ENCODE measurements around the gene PRDM8. TPM values are rescaled to one million over a fixed set of nuclear protein-coding genes. Genes with fewer than 3 reads are reported as not detected.

PRDM8 gene
- total and polyA plus RNA-seq, 4 donors = 8.8 to 49.6 (median 27.2) TPM

DNA sequence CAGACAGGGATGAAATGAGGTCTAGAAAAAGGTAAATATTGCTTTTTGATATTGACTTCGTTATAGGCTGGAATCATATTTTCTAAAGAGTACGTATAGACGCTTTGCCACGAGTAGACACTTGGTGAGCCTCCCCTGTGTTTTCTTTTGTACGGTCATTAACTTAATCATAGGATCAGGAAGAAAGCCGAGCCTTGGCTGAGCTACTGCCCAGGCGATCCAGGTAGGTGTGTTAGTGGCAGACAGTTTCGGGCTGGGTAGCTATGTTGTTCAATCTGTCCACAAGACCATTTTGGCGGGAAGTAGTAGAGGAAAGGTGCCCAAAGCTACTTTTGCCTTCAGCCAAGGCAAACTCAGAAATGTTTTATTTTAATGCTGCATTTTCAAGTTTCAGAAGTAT, 8.8 kb downstream of the PRDM8 start:
- WGBS (ENCODE audit: insufficient coverage) = 83% methylated on average over 7 of the region's 9 CpGs
- H3K4me1 ChIP-seq (ENCODE audit: control insufficient read depth, insufficient read depth, low read length) = peaks cover 28% of the 10 kb centered on the region
- peaks cover 28% of the 10 kb centered on the region for H3K36me3 ChIP-seq (ENCODE audit: control insufficient read depth, insufficient read depth, low read length)
- H3K27me3 ChIP-seq (ENCODE audit: control insufficient read depth, insufficient read depth, low read length) = peaks cover 49% of the 10 kb centered on the region
- no peak for DNase-seq (ENCODE audit: low read depth in 4 of 6, low spot score in 6 of 6)
- H3K9me3 ChIP-seq (ENCODE audit: control insufficient read depth, insufficient read depth, low read length) = no peaks in the 10 kb centered on the region
- no peak overlapping the region for H3K27ac ChIP-seq (ENCODE audit: low read depth, low read length)
- no peak overlapping the region for H3K4me3 ChIP-seq (ENCODE audit: low read depth, low read length)

DNA sequence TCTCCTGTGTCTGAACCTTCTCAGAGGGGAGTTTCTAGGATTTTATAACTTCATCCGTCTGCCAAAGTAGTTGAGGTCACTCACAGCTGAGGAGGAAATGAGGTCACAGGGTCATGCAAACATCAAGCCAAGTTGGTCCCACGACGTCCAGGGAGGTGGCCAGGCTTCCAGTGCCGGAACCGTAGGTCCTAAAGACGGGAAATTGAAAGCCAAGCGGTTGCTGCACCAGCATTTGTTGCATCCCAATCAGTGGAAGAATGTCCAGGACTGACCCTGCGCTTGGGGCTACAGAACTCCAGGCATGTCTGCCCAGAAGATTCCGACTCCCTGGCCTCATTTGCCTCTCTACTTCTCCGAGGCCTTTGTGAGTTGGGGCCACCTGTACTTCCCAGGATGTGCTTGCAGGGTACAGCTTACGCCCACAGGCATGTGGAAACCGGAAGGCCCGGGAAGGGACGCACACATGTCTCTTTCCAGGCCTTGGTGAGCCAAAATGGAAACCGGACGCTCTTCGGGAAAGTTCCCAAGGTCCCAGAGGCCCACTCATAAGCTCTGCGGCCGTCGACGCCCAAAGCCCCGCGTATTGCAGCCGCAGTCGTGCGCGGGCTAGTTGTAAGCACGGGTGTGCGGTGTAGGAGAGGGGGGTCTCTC, 9.3 kb downstream of the PRDM8 start:
- peaks cover 24% of the 10 kb centered on the region for H3K36me3 ChIP-seq (ENCODE audit: control insufficient read depth, insufficient read depth, low read length)
- peak in 2 of 6 donors; percentile 17 to 30 for DNase-seq (ENCODE audit: low read depth in 4 of 6, low spot score in 6 of 6)
- peaks cover 47% of the 10 kb centered on the region for H3K27me3 ChIP-seq (ENCODE audit: control insufficient read depth, insufficient read depth, low read length)
- WGBS (ENCODE audit: insufficient coverage) = 40% methylated on average over 29 of the region's 29 CpGs
- no peaks in the 10 kb centered on the region for H3K9me3 ChIP-seq (ENCODE audit: control insufficient read depth, insufficient read depth, low read length)
- peaks cover 23% of the 10 kb centered on the region for H3K4me1 ChIP-seq (ENCODE audit: control insufficient read depth, insufficient read depth, low read length)
- no peak overlapping the region for H3K4me3 ChIP-seq (ENCODE audit: low read depth, low read length)
- H3K27ac ChIP-seq (ENCODE audit: low read depth, low read length) = no peak overlapping the region

DNA sequence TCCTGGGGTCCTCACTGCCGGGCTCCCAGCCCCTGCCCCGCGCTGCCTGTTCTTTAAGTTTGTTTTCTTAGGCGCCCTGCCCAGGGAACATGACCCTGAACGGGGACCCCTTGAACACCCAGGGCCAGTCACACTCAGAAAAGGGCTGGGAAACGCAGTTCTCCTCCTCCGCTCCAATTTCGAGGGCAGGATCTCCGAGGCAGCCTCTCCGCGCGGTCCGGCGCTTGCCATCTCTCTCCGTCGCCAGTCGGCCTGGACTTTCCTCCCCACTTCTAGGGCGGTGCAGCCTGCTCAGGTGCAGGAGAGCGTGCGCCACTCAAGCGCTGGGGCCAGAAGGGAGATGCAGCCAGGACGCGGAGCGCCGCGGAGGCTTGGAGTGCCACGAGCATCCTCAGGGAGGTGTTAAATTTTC, 9.9 kb downstream of the PRDM8 start:
- Histone ChIP-seq H3K9me3 (ENCODE audit: control insufficient read depth, insufficient read depth, low read length) (no peaks in the 10 kb centered on the region), H3K4me3 (ENCODE audit: low read depth, low read length) (no peak overlapping the region), H3K27ac (ENCODE audit: low read depth, low read length) (no peak overlapping the region), H3K4me1 (ENCODE audit: control insufficient read depth, insufficient read depth, low read length) (peaks cover 18% of the 10 kb centered on the region), H3K36me3 (ENCODE audit: control insufficient read depth, insufficient read depth, low read length) (peaks cover 19% of the 10 kb centered on the region), H3K27me3 (ENCODE audit: control insufficient read depth, insufficient read depth, low read length) (peaks cover 42% of the 10 kb centered on the region)
- 34% methylated on average over 24 of the region's 27 CpGs for WGBS (ENCODE audit: insufficient coverage)
- DNase-seq (ENCODE audit: low read depth in 4 of 6, low spot score in 6 of 6) = peak in 2 of 6 donors; percentile 16 to 40

DNA sequence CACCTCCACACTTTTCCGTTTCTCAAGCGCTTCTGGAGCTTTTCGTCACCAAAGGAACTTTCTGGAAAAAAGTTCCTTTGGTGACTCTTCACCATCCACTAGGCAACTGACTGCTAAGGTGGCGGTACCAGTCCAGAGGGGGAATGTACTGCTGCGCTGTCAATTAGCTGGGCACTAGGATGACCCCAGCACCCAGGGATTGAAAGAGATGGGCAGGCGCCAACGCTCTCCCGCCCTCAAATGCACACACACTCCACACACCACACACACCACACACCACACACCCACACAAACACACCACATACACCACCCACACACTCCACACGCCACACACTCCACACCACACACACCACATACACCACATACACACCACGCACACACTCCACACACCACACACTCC, 10.4 kb downstream of the PRDM8 start:
- peaks cover 39% of the 10 kb centered on the region for H3K27me3 ChIP-seq (ENCODE audit: control insufficient read depth, insufficient read depth, low read length)
- WGBS (ENCODE audit: insufficient coverage) = 76% methylated on average over 6 of the region's 10 CpGs
- no peak overlapping the region for H3K4me3 ChIP-seq (ENCODE audit: low read depth, low read length)

DNA sequence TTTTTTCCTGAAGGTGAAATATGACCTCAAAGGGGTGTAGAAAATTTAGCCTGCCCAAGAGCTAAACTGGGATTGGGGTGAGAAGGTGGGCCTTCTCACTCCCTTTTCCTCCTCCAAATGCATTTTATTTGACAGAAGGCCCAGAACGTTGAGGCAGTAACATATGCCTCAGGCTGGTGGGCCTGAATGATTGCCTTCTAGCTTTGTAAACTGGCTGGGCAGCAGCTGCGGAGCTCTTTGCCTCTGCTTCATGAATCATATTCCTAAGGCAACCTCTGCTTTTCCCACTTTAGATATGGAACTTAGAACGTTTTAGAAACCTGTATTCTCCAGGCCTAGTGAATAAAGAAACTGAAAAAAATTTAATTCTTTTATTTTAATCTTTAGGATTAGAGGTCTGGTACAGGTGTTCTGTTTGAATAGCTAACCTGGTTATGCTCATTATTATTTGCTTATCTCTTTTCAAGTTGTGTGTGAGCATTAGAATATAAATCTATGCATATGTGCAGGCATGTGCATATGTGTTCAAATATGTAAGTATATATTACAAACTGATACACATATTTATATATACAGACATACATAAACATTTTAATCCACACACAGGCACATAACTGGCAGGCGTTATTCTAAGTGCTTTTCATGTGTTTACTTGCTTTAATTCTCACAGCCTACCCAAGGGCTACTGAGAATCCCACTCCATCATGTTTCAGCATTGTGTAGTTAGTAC, 11.5 kb downstream of the PRDM8 start:
- WGBS (ENCODE audit: insufficient coverage) = 56% methylated on average over 2 of the region's 4 CpGs
- H3K4me3 ChIP-seq (ENCODE audit: low read depth, low read length) = no peak overlapping the region
- peaks cover 33% of the 10 kb centered on the region for H3K27me3 ChIP-seq (ENCODE audit: control insufficient read depth, insufficient read depth, low read length)
- peaks cover 10% of the 10 kb centered on the region for H3K4me1 ChIP-seq (ENCODE audit: control insufficient read depth, insufficient read depth, low read length)
- no peak overlapping the region for H3K27ac ChIP-seq (ENCODE audit: low read depth, low read length)
- DNase-seq (ENCODE audit: low read depth in 4 of 6, low spot score in 6 of 6) = peak in 1 of 6 donors; percentile 45
- H3K9me3 ChIP-seq (ENCODE audit: control insufficient read depth, insufficient read depth, low read length) = no peaks in the 10 kb centered on the region
- H3K36me3 ChIP-seq (ENCODE audit: control insufficient read depth, insufficient read depth, low read length) = peaks cover 12% of the 10 kb centered on the region

More for the DNA sequence above, 10.4 kb downstream of the PRDM8 start:
- Histone ChIP-seq H3K4me1 (ENCODE audit: control insufficient read depth, insufficient read depth, low read length) (peaks cover 15% of the 10 kb centered on the region), H3K27ac (ENCODE audit: low read depth, low read length) (no peak overlapping the region), H3K9me3 (ENCODE audit: control insufficient read depth, insufficient read depth, low read length) (no peaks in the 10 kb centered on the region), H3K36me3 (ENCODE audit: control insufficient read depth, insufficient read depth, low read length) (peaks cover 16% of the 10 kb centered on the region)
- no peak for DNase-seq (ENCODE audit: low read depth in 4 of 6, low spot score in 6 of 6)

- H3K4me1 ChIP-seq (ENCODE audit: control insufficient read depth, insufficient read depth, low read length) = peaks cover 10% of the 10 kb centered on the region
- no peaks in the 10 kb centered on the region for H3K9me3 ChIP-seq (ENCODE audit: control insufficient read depth, insufficient read depth, low read length)
- peaks cover 12% of the 10 kb centered on the region for H3K36me3 ChIP-seq (ENCODE audit: control insufficient read depth, insufficient read depth, low read length)
- no peak overlapping the region for H3K27ac ChIP-seq (ENCODE audit: low read depth, low read length)
- H3K4me3 ChIP-seq (ENCODE audit: low read depth, low read length) = no peak overlapping the region
- no CpG with 5 or more reads among the region's 2 CpGs for WGBS (ENCODE audit: insufficient coverage)
- no peak for DNase-seq (ENCODE audit: low read depth in 4 of 6, low spot score in 6 of 6)
- peaks cover 33% of the 10 kb centered on the region for H3K27me3 ChIP-seq (ENCODE audit: control insufficient read depth, insufficient read depth, low read length)
Measured at GRCh38 chr4:80209340-80209701, 12.0 kb downstream of the PRDM8 start.

DNA sequence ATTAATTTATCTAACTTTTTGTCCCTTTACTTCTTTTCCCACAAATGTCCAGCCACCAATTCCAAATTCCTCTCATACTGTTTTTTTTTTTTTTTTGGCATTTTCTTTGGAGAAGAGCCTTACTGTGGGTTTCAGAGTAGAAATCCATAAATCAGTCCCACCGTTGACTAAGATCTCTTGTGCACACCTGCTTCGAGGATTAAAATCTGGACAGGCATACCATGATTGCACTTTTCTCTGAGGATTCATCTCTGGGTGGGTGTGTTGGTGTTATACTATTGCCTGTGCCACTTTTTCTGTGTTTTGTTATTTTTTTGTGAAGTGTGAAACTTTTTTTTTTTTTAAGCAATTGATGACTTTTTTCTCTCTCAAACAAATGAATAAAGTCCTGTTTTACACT, 13.2 kb downstream of the PRDM8 start:
- no CpG with 5 or more reads among the region's 2 CpGs for WGBS (ENCODE audit: insufficient coverage)
- H3K36me3 ChIP-seq (ENCODE audit: control insufficient read depth, insufficient read depth, low read length) = peaks cover 12% of the 10 kb centered on the region

DNA sequence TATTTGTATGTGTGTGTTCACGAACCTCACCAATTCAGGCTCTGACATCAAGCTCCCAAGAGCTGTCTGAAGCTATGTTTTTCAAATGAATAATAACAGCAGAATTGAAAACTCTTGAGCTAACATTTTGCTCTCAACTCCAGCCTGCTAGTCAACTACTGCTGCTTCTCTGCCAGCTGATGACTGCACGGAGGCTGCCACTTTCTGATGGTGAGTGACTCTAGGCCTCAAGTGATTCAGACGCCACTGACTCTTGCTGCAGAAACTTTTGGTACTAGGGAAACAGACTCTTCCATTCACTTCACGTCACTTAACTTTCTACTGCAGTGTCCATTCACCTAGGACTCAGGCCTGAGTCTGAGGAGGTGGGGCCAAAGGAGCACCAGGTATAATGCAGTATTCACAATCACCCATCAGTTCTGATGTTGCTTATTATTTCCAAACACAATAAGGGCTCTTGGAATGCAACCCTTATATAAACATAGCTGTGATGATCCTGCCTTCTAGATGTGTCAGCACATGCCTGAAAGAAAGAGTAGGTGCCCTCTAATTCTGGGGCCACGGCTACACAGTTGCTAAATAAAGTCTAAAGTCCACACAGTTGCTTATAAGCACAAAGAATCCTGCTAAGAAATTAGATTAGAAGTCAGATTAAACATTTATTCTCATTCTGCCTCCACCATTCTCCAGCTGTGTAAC, 16.0 kb downstream of the PRDM8 start:
- Histone ChIP-seq H3K36me3 (ENCODE audit: control insufficient read depth, insufficient read depth, low read length) (peaks cover under 1% of the 10 kb centered on the region), H3K4me3 (ENCODE audit: low read depth, low read length) (no peak overlapping the region), H3K27me3 (ENCODE audit: control insufficient read depth, insufficient read depth, low read length) (peaks cover 7% of the 10 kb centered on the region), H3K9me3 (ENCODE audit: control insufficient read depth, insufficient read depth, low read length) (no peaks in the 10 kb centered on the region), H3K27ac (ENCODE audit: low read depth, low read length) (no peak overlapping the region), H3K4me1 (ENCODE audit: control insufficient read depth, insufficient read depth, low read length) (no peaks in the 10 kb centered on the region)
- no peak for DNase-seq (ENCODE audit: low read depth in 4 of 6, low spot score in 6 of 6)
- 69% methylated on average over 3 of the region's 5 CpGs for WGBS (ENCODE audit: insufficient coverage)

More for the DNA sequence above, 13.2 kb downstream of the PRDM8 start:
- Histone ChIP-seq H3K4me3 (ENCODE audit: low read depth, low read length) (no peak overlapping the region), H3K27ac (ENCODE audit: low read depth, low read length) (no peak overlapping the region), H3K4me1 (ENCODE audit: control insufficient read depth, insufficient read depth, low read length) (peaks cover 10% of the 10 kb centered on the region), H3K9me3 (ENCODE audit: control insufficient read depth, insufficient read depth, low read length) (no peaks in the 10 kb centered on the region), H3K27me3 (ENCODE audit: control insufficient read depth, insufficient read depth, low read length) (peaks cover 29% of the 10 kb centered on the region)
- no peak for DNase-seq (ENCODE audit: low read depth in 4 of 6, low spot score in 6 of 6)

DNA sequence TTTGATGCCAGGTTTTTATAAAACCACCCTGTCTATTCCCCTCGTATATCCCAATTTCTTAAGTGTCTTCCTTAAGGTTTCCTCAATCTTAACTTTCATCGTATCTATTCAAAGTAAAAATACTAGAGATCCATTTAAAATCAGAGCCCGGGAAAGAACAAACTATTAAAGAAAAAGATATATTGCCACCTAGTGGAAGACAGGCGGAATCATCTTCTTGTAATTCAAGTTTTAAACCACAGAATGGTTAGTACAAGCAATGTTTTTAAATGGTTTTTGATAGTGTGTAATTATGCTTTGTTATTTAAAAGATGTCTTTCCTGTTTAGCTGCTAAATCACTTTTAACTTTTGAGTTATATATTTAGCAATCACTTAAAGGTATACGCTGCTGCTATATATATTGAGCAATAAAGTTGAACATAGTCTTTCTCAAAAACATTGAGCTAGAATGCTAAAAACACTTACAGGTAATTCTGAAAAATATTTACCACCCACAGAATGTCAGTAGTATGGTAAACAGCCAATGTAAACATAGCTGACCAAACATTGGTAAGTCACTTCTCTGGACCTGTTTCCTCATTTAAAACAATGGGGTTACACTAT, 18.2 kb downstream of the PRDM8 start:
- H3K27me3 ChIP-seq (ENCODE audit: control insufficient read depth, insufficient read depth, low read length) = peaks cover 3% of the 10 kb centered on the region
- no peaks in the 10 kb centered on the region for H3K36me3 ChIP-seq (ENCODE audit: control insufficient read depth, insufficient read depth, low read length)
- no peak overlapping the region for H3K4me3 ChIP-seq (ENCODE audit: low read depth, low read length)
- H3K4me1 ChIP-seq (ENCODE audit: control insufficient read depth, insufficient read depth, low read length) = no peaks in the 10 kb centered on the region
- WGBS (ENCODE audit: insufficient coverage) = no CpG with 5 or more reads among the region's 5 CpGs
- no peaks in the 10 kb centered on the region for H3K9me3 ChIP-seq (ENCODE audit: control insufficient read depth, insufficient read depth, low read length)
- DNase-seq (ENCODE audit: low read depth in 4 of 6, low spot score in 6 of 6) = peak in 2 of 6 donors; percentile 70 to 86
- no peak overlapping the region for H3K27ac ChIP-seq (ENCODE audit: low read depth, low read length)

Data from spinal cord (tissue), 10 donors.